K562 (cell line): Measurements from ENCODE around the gene OR4C11. TPM values are rescaled to one million over a fixed set of nuclear protein-coding genes. Genes with fewer than 3 reads are reported as not detected.

Source experiments
- ATAC-seq: fragments of 200-7000 bp; cut with Tn5 transposase; 3 replicates; pipeline ENCODE4 v1.9.1; 2020; ENCODE audit warnings: moderate library complexity
- BruUV-seq: library from RNA; stranded (reverse); fragments of 400-500 nt; replicated peaks from 2 replicates; lab custom pipeline; 2021; lab: Mats Ljungman, UMichigan
- CTCF ChIA-PET: fragments of 300-600 bp; formaldehyde crosslinking; extraction: SDS; loops from one replicate; lab custom pipeline; 2021; ENCODE audit warnings: low intra/inter-chr PET ratio; lab: Yijun Ruan, JAX
- POLR2A ChIA-PET: fragments of 300-600, 350-650 bp; sonication (Branson Sonifier 250); formaldehyde crosslinking; extraction: SDS; loops from one replicate; lab custom pipeline; 2021; ENCODE audit warnings: antibody characterized with exemption, inconsistent platforms; lab: Yijun Ruan, JAX
- DNase-seq, 4 experiments: peaks; one replicate each; pipeline versions ENCODE4 v3.0.0 to v3.0.0-alpha.2; 2011 to 2018; ENCODE audit warnings: low spot score in 3 of 4, mixed read lengths in 3 of 4; ENCODE audit errors: extremely low read depth in 1 of 4
- FAIRE-seq: peaks from 2 replicates; lab custom pipeline; 2011; peaks lifted over from hg19 to GRCh38; lab: Jason Lieb, UNC
- H2AFZ ChIP-seq: 2 replicates; pipeline ENCODE4 v1.6.0; 2011; ENCODE audit warnings: low read depth, low read length, control low read depth, inconsistent platforms
- H3K27ac ChIP-seq: fragments of 200-600 bp; 3 replicates; pipeline ENCODE4 v1.8.0; 2011; ENCODE audit warnings: low read depth, mild to moderate bottlenecking, control low read depth, inconsistent platforms, low read length, moderate library complexity, mixed read lengths; ENCODE audit errors: extremely low read depth
- H3K27me3 ChIP-seq, 2 experiments: fragments of 300-600 bp in 1 of 2; 2 replicates in 1 of 2; 3 replicates in 1 of 2; pipeline versions ENCODE4 v1.6.0 to v1.8.0; 2011; ENCODE audit warnings: inconsistent platforms in 2 of 2, low read length in 2 of 2, mild to moderate bottlenecking in 1 of 2, mixed read lengths in 1 of 2, moderate library complexity in 1 of 2; ENCODE audit not compliant: control insufficient read depth in 2 of 2, insufficient read depth in 2 of 2
- H3K36me3 ChIP-seq: fragments of 300-600 bp; 3 replicates; pipeline ENCODE4 v1.8.0; 2011; ENCODE audit warnings: mild to moderate bottlenecking, low read length, inconsistent platforms; ENCODE audit not compliant: control insufficient read depth, insufficient read depth
- H3K4me1 ChIP-seq, 2 experiments: fragments of 200-600 bp in 1 of 2; replicated peaks in 1 of 2; 2 replicates in 1 of 2; 3 replicates in 1 of 2; pipeline versions ENCODE4 v1.5.1 to v1.8.0; 2011; ENCODE audit warnings: inconsistent platforms in 2 of 2, low read length in 2 of 2, mild to moderate bottlenecking in 1 of 2, mixed read lengths in 1 of 2, moderate library complexity in 1 of 2; ENCODE audit not compliant: control insufficient read depth in 2 of 2, insufficient read depth in 2 of 2
- H3K4me2 ChIP-seq: 2 replicates; pipeline ENCODE4 v1.6.1; 2011; ENCODE audit warnings: low read length, control low read depth, inconsistent platforms, mixed read lengths; ENCODE audit not compliant: insufficient read depth
- H3K4me3 ChIP-seq: fragments of 200-600 bp; sonication (generic), shearing (Covaris generic); 2 replicates; pipeline ENCODE4 v1.5.1; 2016; ENCODE audit warnings: control low read depth, inconsistent platforms
- H3K79me2 ChIP-seq: fragments of 200-600 bp; 3 replicates; pipeline ENCODE4 v1.8.0; 2011; ENCODE audit warnings: low read length, inconsistent platforms; ENCODE audit not compliant: control insufficient read depth, insufficient read depth
- H3K9ac ChIP-seq, 2 experiments: 2 replicates each; pipeline versions ENCODE4 v1.6.0 to v1.6.1; 2011; ENCODE audit warnings: low read depth in 2 of 2, low read length in 2 of 2, control low read depth in 1 of 2, inconsistent platforms in 1 of 2, mild to moderate bottlenecking in 1 of 2, mixed read lengths in 1 of 2; ENCODE audit not compliant: insufficient read depth in 1 of 2
- H3K9me1 ChIP-seq: one replicate; pipeline ENCODE4 v1.6.0; 2011; ENCODE audit warnings: inconsistent platforms, mild to moderate bottlenecking, low read length, moderate library complexity; ENCODE audit not compliant: control insufficient read depth, insufficient read depth
- H3K9me3 ChIP-seq: replicated peaks from 2 replicates; pipeline ENCODE4 v1.5.1; 2011; ENCODE audit warnings: low read depth, low read length, inconsistent platforms; ENCODE audit not compliant: control insufficient read depth, insufficient read depth
- H4K20me1 ChIP-seq: replicated peaks from 2 replicates; pipeline ENCODE4 v1.6.1; 2011; ENCODE audit warnings: low read length, inconsistent platforms, mixed read lengths; ENCODE audit not compliant: control insufficient read depth, insufficient read depth
- CHD1 ChIP-seq: fragments of 200-600 bp; sonication (generic); IDR thresholded peaks from one replicate; pipeline ENCODE4 v1.6.1; 2012; ENCODE audit warnings: mild to moderate bottlenecking, moderate library complexity, low read length, inconsistent platforms
- CSDE1 ChIP-seq, 2 experiments: fragments of 450-650 bp; IDR thresholded peaks; 2 replicates each; pipeline ENCODE4 v1.6.1; 2016; ENCODE audit warnings: mild to moderate bottlenecking in 1 of 2
- FOXK2 ChIP-seq, 2 experiments: fragments of 450-650 bp; IDR thresholded peaks in 1 of 2; conservative IDR thresholded peaks in 1 of 2; 2 replicates each; pipeline ENCODE4 v1.6.1; 2016; ENCODE audit warnings: low read depth in 2 of 2, mild to moderate bottlenecking in 1 of 2
- IRF2 ChIP-seq: sonication (generic); formaldehyde crosslinking; IDR thresholded peaks from 2 replicates; pipeline ENCODE4 v1.8.1; 2022; ENCODE audit warnings: mild to moderate bottlenecking, missing genetic modification reagents
- KDM5B ChIP-seq: fragments of 200-600 bp; sonication (generic); IDR thresholded peaks from 2 replicates; pipeline ENCODE4 v1.6.1; 2012; ENCODE audit warnings: low read depth, mild to moderate bottlenecking, moderate library complexity, low read length, control low read depth, inconsistent platforms; ENCODE audit not compliant: insufficient replicate concordance
- KLF10 ChIP-seq: fragments of 250-450 bp; sonication (Bioruptor Pico); IDR thresholded peaks from 2 replicates; pipeline ENCODE4 v1.6.1; 2021; ENCODE audit warnings: matching md5 sums
- ZNF197 ChIP-seq: fragments of 200-800 bp; sonication (Bioruptor generic); IDR thresholded peaks from 2 replicates; pipeline ENCODE4 v1.6.1; 2016; ENCODE audit warnings: low read depth, missing genetic modification characterization, missing compliant biosample characterization
- ZNF263 ChIP-seq: sonication (generic); formaldehyde crosslinking; IDR thresholded peaks from 2 replicates; pipeline ENCODE4 v1.8.0; 2022; ENCODE audit warnings: mild to moderate bottlenecking, missing genetic modification reagents, borderline replicate concordance
- in situ Hi-C: fragments of 300-500 bp; cut with MboI; formaldehyde crosslinking; loops from 4 replicates; pipeline ENCODE4 v1.15.0; 2018; ENCODE audit warnings: inconsistent platforms, mixed read lengths
- intact Hi-C: fragments of 100-400 bp; cut with micrococcal nuclease; formaldehyde crosslinking; loops from 2 replicates; pipeline ENCODE4 v1.14.2; 2022
- polyA plus RNA-seq, 8 experiments: library from polyadenylated mRNA; depleted of rRNA in 4 of 8; stranded (reverse) in 5 of 8; unstranded in 3 of 8; fragments of >200 nt; fragmentation: Nextera tagmentation in 2 of 8; fragmentation: Illumina TruSeq in 1 of 8; extraction: Ambion mirVana in 2 of 8; extraction: Trizol in 1 of 8; gene quantifications; 2 replicates each; pipeline versions ENCODE4 v1.2.1 to v1.2.3, GENCODE V29; 2011 to 2014; ENCODE audit warnings: inconsistent platforms in 1 of 8, missing spikeins in 1 of 8
- total RNA-seq, 7 experiments: library from RNA; depleted of rRNA in 6 of 7; stranded (reverse); fragments of >200 nt in 6 of 7; fragmentation: Illumina TruSeq in 2 of 7; extraction: Trizol in 2 of 7; gene quantifications; 2 replicates each; pipeline versions ENCODE4 v1.2.1 to v1.2.3, GENCODE V29; 2011 to 2021; ENCODE audit warnings: low replicate concordance in 1 of 7
- TF ChIP-seq, protein P1 (sequence below): sonication (generic); formaldehyde crosslinking; IDR thresholded peaks from 2 replicates; pipeline ENCODE4 v1.8.0; 2022; ENCODE audit warnings: missing genetic modification reagents, mild to moderate bottlenecking, borderline replicate concordance
- TF ChIP-seq, protein P2 (sequence below): IDR thresholded peaks from 2 replicates; pipeline ENCODE4 v1.6.1; 2014; ENCODE audit warnings: antibody characterized with exemption
- TF ChIP-seq, protein P3 (sequence below): fragments of 250-450 bp; sonication (Bioruptor Pico); IDR thresholded peaks from 2 replicates; pipeline ENCODE4 v1.4.0; 2020
- TF ChIP-seq, protein P4 (sequence below): fragments of 250-450 bp; sonication (Bioruptor Pico); IDR thresholded peaks from 2 replicates; pipeline ENCODE4 v1.4.0; 2020; ENCODE audit warnings: borderline replicate concordance

The OR4C11 gene
- total and polyA plus RNA-seq, 9 of the 15 experiments (the other 6 are each of a cell fraction or from before 2014, with no cell fraction given) = not detected

DNA sequence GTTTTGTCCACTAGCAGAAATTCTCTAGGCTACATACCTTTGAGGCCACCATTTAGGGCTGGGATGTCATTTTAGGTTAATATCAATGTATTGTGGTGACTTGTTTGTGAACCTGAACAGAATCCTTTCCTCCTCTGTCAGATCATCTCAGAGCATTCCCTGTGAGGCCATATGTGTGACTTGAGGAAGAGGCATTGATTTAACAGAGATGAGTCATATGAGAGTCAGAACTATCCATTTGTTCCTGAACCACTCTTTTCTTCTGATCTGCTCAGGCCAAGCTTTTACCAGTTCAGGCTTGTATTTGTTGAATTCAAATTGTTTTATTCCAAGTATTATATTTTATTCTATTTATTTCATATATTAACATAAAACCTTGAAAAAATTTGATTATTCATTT is 47.7 kb upstream of the OR4C11 start:
- Histone ChIP-seq H3K9me1 (no peaks in the 10 kb centered on the region), H3K9ac (no peak overlapping the region), H4K20me1 (no peaks in the 10 kb centered on the region)
- in situ Hi-C loops = no loop called here
- TF ChIP-seq FOXK2 (conservative IDR thresholded peaks at IDR 0.05 in 1 of 2, IDR thresholded peaks at IDR 0.05 in 1 of 2; ENCODE audit: low read depth in 2 of 2) = no peak
- TF ChIP-seq CSDE1 (IDR thresholded peaks at IDR 0.05) = no peak
- no peak for TF ChIP-seq ZNF263
- TF ChIP-seq KLF10 (CRISPR knock-in tag) = no peak
- TF ChIP-seq, protein P1, sequence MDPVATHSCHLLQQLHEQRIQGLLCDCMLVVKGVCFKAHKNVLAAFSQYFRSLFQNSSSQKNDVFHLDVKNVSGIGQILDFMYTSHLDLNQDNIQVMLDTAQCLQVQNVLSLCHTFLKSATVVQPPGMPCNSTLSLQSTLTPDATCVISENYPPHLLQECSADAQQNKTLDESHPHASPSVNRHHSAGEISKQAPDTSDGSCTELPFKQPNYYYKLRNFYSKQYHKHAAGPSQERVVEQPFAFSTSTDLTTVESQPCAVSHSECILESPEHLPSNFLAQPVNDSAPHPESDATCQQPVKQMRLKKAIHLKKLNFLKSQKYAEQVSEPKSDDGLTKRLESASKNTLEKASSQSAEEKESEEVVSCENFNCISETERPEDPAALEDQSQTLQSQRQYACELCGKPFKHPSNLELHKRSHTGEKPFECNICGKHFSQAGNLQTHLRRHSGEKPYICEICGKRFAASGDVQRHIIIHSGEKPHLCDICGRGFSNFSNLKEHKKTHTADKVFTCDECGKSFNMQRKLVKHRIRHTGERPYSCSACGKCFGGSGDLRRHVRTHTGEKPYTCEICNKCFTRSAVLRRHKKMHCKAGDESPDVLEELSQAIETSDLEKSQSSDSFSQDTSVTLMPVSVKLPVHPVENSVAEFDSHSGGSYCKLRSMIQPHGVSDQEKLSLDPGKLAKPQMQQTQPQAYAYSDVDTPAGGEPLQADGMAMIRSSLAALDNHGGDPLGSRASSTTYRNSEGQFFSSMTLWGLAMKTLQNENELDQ = no peak
- TF ChIP-seq, protein P2, sequence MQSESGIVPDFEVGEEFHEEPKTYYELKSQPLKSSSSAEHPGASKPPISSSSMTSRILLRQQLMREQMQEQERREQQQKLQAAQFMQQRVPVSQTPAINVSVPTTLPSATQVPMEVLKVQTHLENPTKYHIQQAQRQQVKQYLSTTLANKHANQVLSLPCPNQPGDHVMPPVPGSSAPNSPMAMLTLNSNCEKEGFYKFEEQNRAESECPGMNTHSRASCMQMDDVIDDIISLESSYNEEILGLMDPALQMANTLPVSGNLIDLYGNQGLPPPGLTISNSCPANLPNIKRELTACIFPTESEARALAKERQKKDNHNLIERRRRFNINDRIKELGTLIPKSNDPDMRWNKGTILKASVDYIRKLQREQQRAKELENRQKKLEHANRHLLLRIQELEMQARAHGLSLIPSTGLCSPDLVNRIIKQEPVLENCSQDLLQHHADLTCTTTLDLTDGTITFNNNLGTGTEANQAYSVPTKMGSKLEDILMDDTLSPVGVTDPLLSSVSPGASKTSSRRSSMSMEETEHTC = no peak
- TF ChIP-seq, protein P3, sequence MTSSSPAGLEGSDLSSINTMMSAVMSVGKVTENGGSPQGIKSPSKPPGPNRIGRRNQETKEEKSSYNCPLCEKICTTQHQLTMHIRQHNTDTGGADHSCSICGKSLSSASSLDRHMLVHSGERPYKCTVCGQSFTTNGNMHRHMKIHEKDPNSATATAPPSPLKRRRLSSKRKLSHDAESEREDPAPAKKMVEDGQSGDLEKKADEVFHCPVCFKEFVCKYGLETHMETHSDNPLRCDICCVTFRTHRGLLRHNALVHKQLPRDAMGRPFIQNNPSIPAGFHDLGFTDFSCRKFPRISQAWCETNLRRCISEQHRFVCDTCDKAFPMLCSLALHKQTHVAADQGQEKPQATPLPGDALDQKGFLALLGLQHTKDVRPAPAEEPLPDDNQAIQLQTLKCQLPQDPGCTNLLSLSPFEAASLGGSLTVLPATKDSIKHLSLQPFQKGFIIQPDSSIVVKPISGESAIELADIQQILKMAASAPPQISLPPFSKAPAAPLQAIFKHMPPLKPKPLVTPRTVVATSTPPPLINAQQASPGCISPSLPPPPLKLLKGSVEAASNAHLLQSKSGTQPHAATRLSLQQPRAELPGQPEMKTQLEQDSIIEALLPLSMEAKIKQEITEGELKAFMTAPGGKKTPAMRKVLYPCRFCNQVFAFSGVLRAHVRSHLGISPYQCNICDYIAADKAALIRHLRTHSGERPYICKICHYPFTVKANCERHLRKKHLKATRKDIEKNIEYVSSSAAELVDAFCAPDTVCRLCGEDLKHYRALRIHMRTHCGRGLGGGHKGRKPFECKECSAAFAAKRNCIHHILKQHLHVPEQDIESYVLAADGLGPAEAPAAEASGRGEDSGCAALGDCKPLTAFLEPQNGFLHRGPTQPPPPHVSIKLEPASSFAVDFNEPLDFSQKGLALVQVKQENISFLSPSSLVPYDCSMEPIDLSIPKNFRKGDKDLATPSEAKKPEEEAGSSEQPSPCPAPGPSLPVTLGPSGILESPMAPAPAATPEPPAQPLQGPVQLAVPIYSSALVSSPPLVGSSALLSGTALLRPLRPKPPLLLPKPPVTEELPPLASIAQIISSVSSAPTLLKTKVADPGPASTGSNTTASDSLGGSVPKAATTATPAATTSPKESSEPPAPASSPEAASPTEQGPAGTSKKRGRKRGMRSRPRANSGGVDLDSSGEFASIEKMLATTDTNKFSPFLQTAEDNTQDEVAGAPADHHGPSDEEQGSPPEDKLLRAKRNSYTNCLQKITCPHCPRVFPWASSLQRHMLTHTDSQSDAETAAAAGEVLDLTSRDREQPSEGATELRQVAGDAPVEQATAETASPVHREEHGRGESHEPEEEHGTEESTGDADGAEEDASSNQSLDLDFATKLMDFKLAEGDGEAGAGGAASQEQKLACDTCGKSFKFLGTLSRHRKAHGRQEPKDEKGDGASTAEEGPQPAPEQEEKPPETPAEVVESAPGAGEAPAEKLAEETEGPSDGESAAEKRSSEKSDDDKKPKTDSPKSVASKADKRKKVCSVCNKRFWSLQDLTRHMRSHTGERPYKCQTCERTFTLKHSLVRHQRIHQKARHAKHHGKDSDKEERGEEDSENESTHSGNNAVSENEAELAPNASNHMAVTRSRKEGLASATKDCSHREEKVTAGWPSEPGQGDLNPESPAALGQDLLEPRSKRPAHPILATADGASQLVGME (CRISPR knock-in tag) = no peak
- TF ChIP-seq IRF2 = no peak
- TF ChIP-seq, protein P4, sequence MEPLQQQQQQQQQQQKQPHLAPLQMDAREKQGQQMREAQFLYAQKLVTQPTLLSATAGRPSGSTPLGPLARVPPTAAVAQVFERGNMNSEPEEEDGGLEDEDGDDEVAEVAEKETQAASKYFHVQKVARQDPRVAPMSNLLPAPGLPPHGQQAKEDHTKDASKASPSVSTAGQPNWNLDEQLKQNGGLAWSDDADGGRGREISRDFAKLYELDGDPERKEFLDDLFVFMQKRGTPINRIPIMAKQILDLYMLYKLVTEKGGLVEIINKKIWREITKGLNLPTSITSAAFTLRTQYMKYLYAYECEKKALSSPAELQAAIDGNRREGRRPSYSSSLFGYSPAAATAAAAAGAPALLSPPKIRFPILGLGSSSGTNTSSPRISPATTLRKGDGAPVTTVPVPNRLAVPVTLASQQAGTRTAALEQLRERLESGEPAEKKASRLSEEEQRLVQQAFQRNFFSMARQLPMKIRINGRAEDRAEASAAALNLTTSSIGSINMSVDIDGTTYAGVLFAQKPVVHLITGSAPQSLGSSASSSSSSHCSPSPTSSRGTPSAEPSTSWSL (CRISPR knock-in tag) = no peak
- no peak for TF ChIP-seq ZNF197 (CRISPR knock-in tag)
- no peak for TF ChIP-seq KDM5B
- TF ChIP-seq CHD1 = no peak
- TF ChIP-seq, all 486 proteins: peak for 0
- Histone ChIP-seq H3K4me3 (no peak overlapping the region), H3K4me2 (no peak overlapping the region), H3K27me3 (no peaks in the 10 kb centered on the region), H3K9me3 (no peaks in the 10 kb centered on the region), H3K36me3 (no peaks in the 10 kb centered on the region), H2AFZ (no peak overlapping the region), H3K79me2 (no peaks in the 10 kb centered on the region), H3K4me1 (no peaks in the 10 kb centered on the region), H3K27ac (no peak overlapping the region)
- no peak for FAIRE-seq
- no TSS peak for BruUV-seq
- no peak for ATAC-seq
- intact Hi-C loops = no loop called here
- POLR2A ChIA-PET = no interaction called here
- DNase-seq = no peak
- CTCF ChIA-PET = no interaction called here
